GM12891 (cell line): ENCODE measurements around the gene ASB4.
"Not testable (repeated sequence)": the region's sequence is repeated elsewhere in the genome, so short reads cannot be mapped to it uniquely, and the experiment has no call there.

Source experiments
- DNase-seq: peaks from one replicate; pipeline ENCODE4 v3.0.0; 2011; ENCODE audit warnings: low spot score; ENCODE audit not compliant: insufficient read length
- FAIRE-seq: peaks from 2 replicates; lab custom pipeline; 2011; peaks lifted over from hg19 to GRCh38; lab: Jason Lieb, UNC
- PAX5 ChIP-seq: IDR thresholded peaks from 2 replicates; pipeline ENCODE4 v1.6.1; 2011; ENCODE audit warnings: low read length, moderate library complexity, mild to moderate bottlenecking; ENCODE audit not compliant: insufficient read depth, severe bottlenecking
- POLR2A ChIP-seq: IDR thresholded peaks from 2 replicates; pipeline ENCODE4 v1.6.1; 2011; ENCODE audit warnings: low read depth, low read length, control low read depth
- POLR2AphosphoS5 ChIP-seq: IDR thresholded peaks from 2 replicates; pipeline ENCODE4 v1.6.1; 2011; ENCODE audit warnings: low read depth, low read length, control low read depth
- POU2F2 ChIP-seq: IDR thresholded peaks from 2 replicates; pipeline ENCODE4 v1.6.1; 2011; ENCODE audit warnings: low read depth, mild to moderate bottlenecking, control low read depth, low read length, moderate library complexity
- SPI1 ChIP-seq: IDR thresholded peaks from 2 replicates; pipeline ENCODE4 v1.6.1; 2011; ENCODE audit warnings: low read depth, low read length, control low read depth
- TAF1 ChIP-seq: IDR thresholded peaks from 2 replicates; pipeline ENCODE4 v1.6.1; 2011; ENCODE audit warnings: low read depth, low read length, control low read depth

The ASB4 gene

GRCh38 chr7:95503271-95504131 is 17.8 kb downstream of the ASB4 start:
- no peak for TF ChIP-seq POLR2A
- TF ChIP-seq POLR2AphosphoS5 = no peak
- TF ChIP-seq PAX5 = no peak
- TF ChIP-seq SPI1 = no peak
- no peak for TF ChIP-seq POU2F2
- no peak for TF ChIP-seq TAF1
- no peak for DNase-seq
- no peak for FAIRE-seq

GRCh38 chr7:95504132-95504588 is 18.4 kb downstream of the ASB4 start:
- peak; percentile 91 for FAIRE-seq
- not testable (repeated sequence) for DNase-seq

- FAIRE-seq = no peak
- TF ChIP-seq POLR2AphosphoS5 = no peak
- no peak for TF ChIP-seq POU2F2
- TF ChIP-seq POLR2A = no peak
- no peak for TF ChIP-seq SPI1
- DNase-seq = no peak
Measured at GRCh38 chr7:95508780-95509179, 23.0 kb downstream of the ASB4 start.

- FAIRE-seq (no peak), DNase-seq (no peak)
- TF ChIP-seq POLR2A (no peak), SPI1 (no peak), PAX5 (no peak), POLR2AphosphoS5 (no peak), POU2F2 (no peak), TAF1 (no peak)
Measured at GRCh38 chr7:95509199-95509598, 23.5 kb downstream of the ASB4 start.

DNA sequence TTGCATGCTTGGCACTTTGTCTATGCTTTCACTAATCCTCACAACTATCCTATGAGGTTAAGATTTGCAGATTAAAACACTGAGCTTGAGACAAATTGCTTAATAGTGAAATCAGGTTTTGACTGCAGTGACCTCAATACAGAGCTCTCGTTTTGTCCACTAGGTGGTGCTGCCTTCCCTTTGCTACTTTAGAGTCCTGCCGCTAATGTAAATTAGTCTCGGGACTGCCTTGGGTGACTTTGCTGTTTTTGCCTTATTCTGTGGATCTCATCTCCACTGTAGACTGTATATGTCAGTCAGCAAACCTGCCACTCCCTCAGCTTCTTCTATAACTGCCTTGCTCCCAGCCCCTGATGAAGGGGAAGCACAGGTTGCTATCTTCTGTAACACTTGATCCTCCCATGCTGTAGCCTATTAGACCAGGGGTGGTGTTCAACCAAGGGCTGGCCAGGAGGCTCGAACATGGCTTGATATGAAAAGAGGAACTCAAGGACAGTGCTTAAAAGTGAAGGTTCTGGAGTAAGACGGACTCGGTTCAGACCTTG is 26.0 kb downstream of the ASB4 start:
- FAIRE-seq = peak; percentile 68
- TF ChIP-seq PAX5 (no peak), POU2F2 (no peak), SPI1 (peak; percentile 70)
- DNase-seq = no peak

GRCh38 chr7:95517458-95517857 is 31.7 kb downstream of the ASB4 start:
- FAIRE-seq (no peak), DNase-seq (no peak)
- TF ChIP-seq POU2F2 (no peak), SPI1 (no peak), POLR2A (no peak), PAX5 (no peak), POLR2AphosphoS5 (no peak), TAF1 (no peak)

DNA sequence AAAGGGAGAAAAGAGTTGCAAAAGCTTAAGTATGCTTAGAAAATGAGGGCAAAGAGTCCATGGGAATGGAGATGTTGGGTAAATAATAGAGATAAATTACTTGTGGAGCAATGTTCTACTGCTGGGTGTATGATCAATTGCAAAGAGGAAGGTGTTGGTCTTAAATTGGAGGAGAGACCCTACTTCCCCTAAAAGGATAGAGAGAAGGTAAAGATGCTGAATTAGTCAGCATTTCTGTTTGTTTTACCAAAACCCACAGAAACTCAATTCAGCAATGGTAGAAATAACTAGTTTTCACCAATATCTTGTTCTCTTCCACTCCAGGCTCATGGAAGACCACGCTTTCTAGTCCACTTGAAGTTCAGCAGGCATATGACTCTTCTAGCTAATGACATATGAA is 32.1 kb downstream of the ASB4 start:
- FAIRE-seq = no peak
- DNase-seq = no peak
- TF ChIP-seq PAX5 = no peak

- no peak for TF ChIP-seq PAX5
- no peak for TF ChIP-seq POU2F2
- no peak for TF ChIP-seq POLR2A
- no peak for TF ChIP-seq SPI1
- TF ChIP-seq POLR2AphosphoS5 = no peak
- DNase-seq (no peak), FAIRE-seq (no peak)
Measured at GRCh38 chr7:95520136-95520535, 34.4 kb downstream of the ASB4 start.

- no peak for TF ChIP-seq POU2F2
- TF ChIP-seq SPI1 = no peak
- no peak for TF ChIP-seq PAX5
- no peak for TF ChIP-seq TAF1
- TF ChIP-seq POLR2AphosphoS5 = no peak
- no peak for TF ChIP-seq POLR2A
- DNase-seq (no peak), FAIRE-seq (no peak)
Measured at GRCh38 chr7:95525503-95525902, 39.8 kb downstream of the ASB4 start.

DNA sequence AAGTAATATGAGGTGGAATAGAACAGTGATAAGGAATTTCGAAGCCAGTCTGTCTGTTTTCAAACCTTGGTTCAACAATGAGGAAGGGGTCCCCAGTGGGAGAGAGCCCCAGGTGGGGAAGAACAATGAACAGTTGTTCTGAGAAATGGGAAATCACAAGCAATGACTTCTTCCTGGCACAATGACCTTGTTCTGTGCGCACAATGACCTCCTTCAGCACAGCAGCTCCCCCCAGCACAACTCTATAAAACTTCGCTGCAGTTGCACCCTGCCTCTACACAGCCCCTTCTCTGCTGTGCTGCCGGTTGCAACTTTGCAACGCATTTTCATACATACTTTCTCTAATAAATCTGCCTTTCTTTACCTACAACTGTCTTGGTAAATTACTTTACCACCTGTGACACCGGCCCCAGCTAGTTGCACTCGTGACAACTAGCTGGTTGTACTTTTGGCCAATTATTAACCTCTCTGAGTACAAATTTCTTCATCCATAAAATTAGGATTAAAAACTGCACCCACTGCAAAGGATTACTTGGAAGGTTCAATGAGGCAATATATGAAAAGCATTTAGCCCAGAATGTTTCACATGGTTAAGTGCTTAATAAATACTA is 40.5 kb downstream of the ASB4 start:
- FAIRE-seq = no peak
- no peak for DNase-seq
- TF ChIP-seq POLR2AphosphoS5 (no peak), PAX5 (no peak), POU2F2 (no peak), SPI1 (no peak), TAF1 (no peak), POLR2A (no peak)
